GM21423 (cell line): Measurements from ENCODE around the gene MAPK8IP3.

Experiments
- ATAC-seq: cut with Tn5 transposase; IDR thresholded peaks from one replicate; pipeline ENCODE4 v1.9.1; 2021; ENCODE audit warnings: mild to moderate bottlenecking, moderate library complexity; ENCODE audit not compliant: unreplicated experiment

MAPK8IP3 gene

GRCh38 chr16:1758923-1759322 is 52.9 kb downstream of the MAPK8IP3 start:
- no peak for ATAC-seq

- no peak for ATAC-seq
Observed at GRCh38 chr16:1759511-1759910, 53.5 kb downstream of the MAPK8IP3 start.

GRCh38 chr16:1760911-1761310 is 54.9 kb downstream of the MAPK8IP3 start:
- ATAC-seq: no peak

- no peak for ATAC-seq
Observed at GRCh38 chr16:1761751-1762150, 55.8 kb downstream of the MAPK8IP3 start.

- no peak for ATAC-seq
Observed at GRCh38 chr16:1762196-1762878, 56.3 kb downstream of the MAPK8IP3 start.

GRCh38 chr16:1762879-1763520 is 57.0 kb downstream of the MAPK8IP3 start:
- no peak for ATAC-seq

GRCh38 chr16:1763521-1764511 is 57.8 kb downstream of the MAPK8IP3 start:
- no peak for ATAC-seq

GRCh38 chr16:1764971-1765370 is 59.0 kb downstream of the MAPK8IP3 start:
- ATAC-seq: no peak

GRCh38 chr16:1765826-1766225 is 59.8 kb downstream of the MAPK8IP3 start:
- ATAC-seq: no peak

- no peak for ATAC-seq
Observed at GRCh38 chr16:1766231-1766630, 60.2 kb downstream of the MAPK8IP3 start.

- ATAC-seq: no peak
Observed at GRCh38 chr16:1766701-1767100, 60.7 kb downstream of the MAPK8IP3 start.

GRCh38 chr16:1767116-1767994 is 61.4 kb downstream of the MAPK8IP3 start:
- ATAC-seq: no peak

GRCh38 chr16:1768061-1768766 is 62.2 kb downstream of the MAPK8IP3 start:
- ATAC-seq: no peak

GRCh38 chr16:1768767-1769401 is 62.9 kb downstream of the MAPK8IP3 start:
- ATAC-seq: no peak

- no peak for ATAC-seq
Observed at GRCh38 chr16:1769402-1770300, 63.7 kb downstream of the MAPK8IP3 start.

- ATAC-seq: no peak
Observed at GRCh38 chr16:1770328-1771187, 64.6 kb downstream of the MAPK8IP3 start.

GRCh38 chr16:1771188-1771863 is 65.3 kb downstream of the MAPK8IP3 start, which contains the start of gene NME3:
Gene NME3 (minus strand): TSS chr16:1771543. CDS start chr16:1771534, 9 bp downstream.
- ATAC-seq: peak; percentile 24
